IMR-90 (cell line): ENCODE data around the gene OTOA. TPM values are rescaled to one million over a fixed set of nuclear protein-coding genes. Genes with fewer than 3 reads are reported as not detected.

Experiments used
- ATAC-seq: fragments of 200-7000 bp; cut with Tn5 transposase; 2 replicates; pipeline ENCODE4 v1.9.1; 2020; ENCODE audit warnings: low read depth, mild to moderate bottlenecking, moderate library complexity
- BruUV-seq: library from RNA; stranded (reverse); fragments of 400-500 nt; replicated peaks from 2 replicates; lab custom pipeline; 2021; lab: Mats Ljungman, UMichigan
- CTCF ChIA-PET: fragments of 300-600 bp; formaldehyde crosslinking; extraction: SDS; loops from one replicate; lab custom pipeline; 2021; ENCODE audit warnings: antibody characterized with exemption; lab: Yijun Ruan, JAX
- POLR2A ChIA-PET: fragments of 300-600 bp; sonication (Branson Sonifier 250); formaldehyde crosslinking; loops from one replicate; lab custom pipeline; 2022; ENCODE audit warnings: antibody characterized with exemption; ENCODE audit not compliant: unreplicated experiment; lab: Charles Lee
- DNase-seq: peaks from one replicate; pipeline ENCODE4 v3.0.0; 2013
- H2AFZ ChIP-seq: replicated peaks from 2 replicates; pipeline ENCODE3; 2013; ENCODE audit warnings: low read length, mild to moderate bottlenecking; ENCODE audit not compliant: poor library complexity
- H2AK5ac ChIP-seq: 2 replicates; pipeline ENCODE4 v1.6.1; 2013; ENCODE audit warnings: low read depth, low read length, inconsistent platforms
- H2AK9ac ChIP-seq: replicated peaks from 2 replicates; pipeline ENCODE3; 2013; ENCODE audit warnings: mild to moderate bottlenecking, low read depth, low read length, moderate library complexity; ENCODE audit not compliant: poor library complexity
- H2BK120ac ChIP-seq: 2 replicates; pipeline ENCODE4 v1.6.1; 2013; ENCODE audit warnings: low read depth, low read length, inconsistent platforms
- H2BK15ac ChIP-seq: 3 replicates; pipeline ENCODE4 v1.6.1; 2013; ENCODE audit warnings: low read depth, low read length, inconsistent platforms
- H2BK20ac ChIP-seq: 2 replicates; pipeline ENCODE4 v1.6.1; 2013; ENCODE audit warnings: low read depth, mild to moderate bottlenecking, inconsistent platforms, low read length, moderate library complexity
- H2BK5ac ChIP-seq: 2 replicates; pipeline ENCODE4 v1.6.1; 2013; ENCODE audit warnings: mild to moderate bottlenecking, low read depth, low read length, inconsistent platforms; ENCODE audit not compliant: poor library complexity, severe bottlenecking
- H3K14ac ChIP-seq: replicated peaks from 2 replicates; pipeline ENCODE4 v1.6.1; 2013; ENCODE audit warnings: low read depth, low read length, inconsistent platforms
- H3K18ac ChIP-seq: 2 replicates; pipeline ENCODE4 v1.6.1; 2013; ENCODE audit warnings: low read depth, low read length, control low read depth
- H3K23ac ChIP-seq: 2 replicates; pipeline ENCODE4 v1.6.1; 2013; ENCODE audit warnings: low read depth, low read length, inconsistent platforms
- H3K27ac ChIP-seq: 2 replicates; pipeline ENCODE4 v1.5.1; 2013; ENCODE audit warnings: mild to moderate bottlenecking, control low read depth, low read length; ENCODE audit not compliant: insufficient read depth
- H3K27me3 ChIP-seq: 2 replicates; pipeline ENCODE4 v1.6.1; 2013; ENCODE audit warnings: low read length; ENCODE audit not compliant: control insufficient read depth, insufficient read depth
- H3K36me3 ChIP-seq: 2 replicates; pipeline ENCODE4 v1.6.1; 2013; ENCODE audit warnings: low read length, mixed read lengths; ENCODE audit not compliant: control insufficient read depth, insufficient read depth
- H3K4ac ChIP-seq: 2 replicates; pipeline ENCODE4 v1.6.1; 2013; ENCODE audit warnings: low read depth, low read length, inconsistent platforms
- H3K4me1 ChIP-seq: 2 replicates; pipeline ENCODE4 v1.6.1; 2013; ENCODE audit warnings: low read length, mixed read lengths; ENCODE audit not compliant: control insufficient read depth, insufficient read depth
- H3K4me2 ChIP-seq: 2 replicates; pipeline ENCODE4 v1.6.1; 2013; ENCODE audit warnings: low read depth, mild to moderate bottlenecking, control low read depth, low read length, moderate library complexity
- H3K4me3 ChIP-seq: 2 replicates; pipeline ENCODE4 v1.5.1; 2013; ENCODE audit warnings: low read depth, mild to moderate bottlenecking, control low read depth, low read length, moderate library complexity; ENCODE audit not compliant: insufficient read depth
- H3K56ac ChIP-seq: 2 replicates; pipeline ENCODE4 v1.6.1; 2013; ENCODE audit warnings: low read length, inconsistent platforms; ENCODE audit not compliant: insufficient read depth; ENCODE audit errors: extremely low read depth
- H3K79me1 ChIP-seq, 2 experiments: 2 replicates each; pipeline ENCODE4 v1.6.1; 2013; ENCODE audit warnings: low read length in 2 of 2, inconsistent platforms in 1 of 2, low read depth in 1 of 2
- H3K9ac ChIP-seq: 2 replicates; pipeline ENCODE4 v1.6.1; 2013; ENCODE audit warnings: low read depth, low read length, control low read depth
- H3K9me1 ChIP-seq: 2 replicates; pipeline ENCODE4 v1.6.1; 2013; ENCODE audit warnings: low read length, inconsistent platforms; ENCODE audit not compliant: insufficient read depth
- H3K9me3 ChIP-seq: 2 replicates; pipeline ENCODE4 v1.6.1; 2013; ENCODE audit warnings: low read length; ENCODE audit not compliant: control insufficient read depth, insufficient read depth
- H4K20me1 ChIP-seq: 2 replicates; pipeline ENCODE4 v1.6.1; 2013; ENCODE audit warnings: low read length, inconsistent platforms; ENCODE audit not compliant: insufficient read depth
- H4K5ac ChIP-seq: 2 replicates; pipeline ENCODE4 v1.6.1; 2013; ENCODE audit warnings: mild to moderate bottlenecking, low read depth, low read length, control low read depth
- H4K8ac ChIP-seq, 2 experiments: 2 replicates each; pipeline ENCODE4 v1.6.1; 2013; ENCODE audit warnings: low read depth in 2 of 2, low read length in 2 of 2, control low read depth in 1 of 2, inconsistent platforms in 1 of 2
- H4K91ac ChIP-seq: 2 replicates; pipeline ENCODE4 v1.6.1; 2013; ENCODE audit warnings: low read depth, low read length, inconsistent platforms; ENCODE audit not compliant: insufficient read depth
- BHLHE40 ChIP-seq: fragments of 150-350 bp; IDR thresholded peaks from 2 replicates; pipeline ENCODE4 v1.6.1; 2016; ENCODE audit warnings: mild to moderate bottlenecking, low read depth, low read length
- CEBPB ChIP-seq: IDR thresholded peaks from 2 replicates; pipeline ENCODE4 v1.6.1; 2012; ENCODE audit warnings: low read depth, low read length, improper control_type of control experiment
- CHD1 ChIP-seq: IDR thresholded peaks from 2 replicates; pipeline ENCODE4 v1.6.1; 2012; ENCODE audit warnings: low read depth, low read length, improper control_type of control experiment
- FOS ChIP-seq: fragments of 150-350 bp; IDR thresholded peaks from 2 replicates; pipeline ENCODE4 v1.6.1; 2016; ENCODE audit warnings: low read depth, low read length
- MAFK ChIP-seq: IDR thresholded peaks from 2 replicates; pipeline ENCODE4 v1.6.1; 2012; ENCODE audit warnings: low read depth, low read length, improper control_type of control experiment
- MAZ ChIP-seq: IDR thresholded peaks from 2 replicates; pipeline ENCODE4 v1.6.1; 2012; ENCODE audit warnings: low read depth, mild to moderate bottlenecking, low read length, improper control_type of control experiment, moderate library complexity, borderline replicate concordance
- MXI1 ChIP-seq: IDR thresholded peaks from 2 replicates; pipeline ENCODE4 v1.6.1; 2012; ENCODE audit warnings: low read depth, mild to moderate bottlenecking, low read length, moderate library complexity, borderline replicate concordance
- NFE2L2 ChIP-seq: fragments of 150-350 bp; IDR thresholded peaks from 2 replicates; pipeline ENCODE4 v1.6.1; 2016; ENCODE audit warnings: low read depth, mild to moderate bottlenecking, low read length
- POLR2A ChIP-seq: IDR thresholded peaks from 2 replicates; pipeline ENCODE4 v1.6.1; 2012; ENCODE audit warnings: mild to moderate bottlenecking, low read depth, low read length
- RAD21 ChIP-seq: IDR thresholded peaks from 2 replicates; pipeline ENCODE4 v1.6.1; 2012; ENCODE audit warnings: low read length, improper control_type of control experiment
- RCOR1 ChIP-seq: IDR thresholded peaks from 2 replicates; pipeline ENCODE4 v1.6.1; 2012; ENCODE audit warnings: mild to moderate bottlenecking, low read length, improper control_type of control experiment; ENCODE audit not compliant: insufficient replicate concordance
- RFX5 ChIP-seq: IDR thresholded peaks from 2 replicates; pipeline ENCODE4 v1.8.0; 2012; ENCODE audit warnings: low read depth, mild to moderate bottlenecking, low read length, moderate library complexity
- SMC3 ChIP-seq: fragments of 150-350 bp; IDR thresholded peaks from 2 replicates; pipeline ENCODE4 v1.6.1; 2016; ENCODE audit warnings: low read depth, mild to moderate bottlenecking, antibody characterized with exemption, low read length, moderate library complexity
- WGBS, 2 experiments: methylation state at CpG; one replicate each; pipeline versions ENCODE4 v1.1.5 to v1.1.7; 2013; ENCODE audit warnings: missing lambda C conversion rate in 2 of 2; ENCODE audit not compliant: insufficient read length in 1 of 2; ENCODE audit errors: extremely low coverage in 2 of 2; 5-methylcytosine and 5-hydroxymethylcytosine counted together
- dilution Hi-C: fragments of 300-500 bp; cut with HindIII; formaldehyde crosslinking; loops from one replicate; pipeline ENCODE4 v1.14.3; 2018; ENCODE audit warnings: low sequenced_read_pairs; ENCODE audit not compliant: unreplicated experiment
- in situ Hi-C: fragments of 300-500 bp; cut with MboI; formaldehyde crosslinking; loops from 3 replicates; pipeline ENCODE4 v1.14.3; 2019; ENCODE audit warnings: low sequenced_read_pairs, inconsistent platforms, mixed read lengths
- intact Hi-C: fragments of 100-400 bp; cut with micrococcal nuclease; formaldehyde crosslinking; loops from 2 replicates; pipeline ENCODE4 v1.10.0; 2022
- polyA plus RNA-seq, 3 experiments: library from polyadenylated mRNA; depleted of rRNA; stranded (reverse); fragments of >200 nt; gene quantifications; 2 replicates each; pipeline ENCODE4 v1.2.3, GENCODE V29; 2012; ENCODE audit warnings: low replicate concordance in 1 of 3
- total RNA-seq: library from RNA; depleted of rRNA; stranded (reverse); fragments of >200 nt; gene quantifications from 2 replicates; pipeline ENCODE4 v1.2.3, GENCODE V29; 2012
- TF ChIP-seq, protein P1 (sequence below): fragments of 150-350 bp; IDR thresholded peaks from 2 replicates; pipeline ENCODE4 v1.6.1; 2017; ENCODE audit warnings: mild to moderate bottlenecking, antibody characterized with exemption, low read length, low read depth
- TF ChIP-seq, protein P2 (sequence below): fragments of 150-350 bp; IDR thresholded peaks from 2 replicates; pipeline ENCODE4 v1.6.1; 2016; ENCODE audit warnings: low read depth, mild to moderate bottlenecking, low read length, moderate library complexity, borderline replicate concordance
- TF ChIP-seq, protein P3 (sequence below): conservative IDR thresholded peaks from 2 replicates; pipeline ENCODE4 v1.5.1; 2012; ENCODE audit warnings: mild to moderate bottlenecking, low read depth, low read length, improper control_type of control experiment

The OTOA gene
- total and polyA plus RNA-seq, 2 of the 4 experiments (the other 2 are of a cell fraction): 0.02 TPM; not detected in 1

DNA sequence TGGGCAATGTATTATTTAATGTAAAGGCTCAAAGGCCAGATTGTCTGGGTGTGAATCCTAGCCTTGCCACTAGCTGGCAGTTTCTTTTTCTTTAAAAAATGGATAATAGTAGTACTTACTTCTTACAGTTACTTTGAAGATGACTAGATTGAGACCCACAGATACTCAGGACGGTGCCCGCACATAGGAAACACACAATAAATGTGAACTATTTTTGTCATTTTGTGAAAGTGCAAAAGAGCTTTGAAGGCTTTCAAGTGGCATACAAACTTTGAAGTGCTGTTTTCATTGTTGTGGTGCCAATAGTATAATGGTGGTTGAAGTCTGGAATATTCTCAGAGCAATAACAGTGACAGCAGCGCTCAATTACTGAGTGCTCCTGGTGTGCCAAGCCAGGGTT is 63.6 kb downstream of the OTOA start:
- Histone ChIP-seq H3K9me3 (no peaks in the 10 kb centered on the region), H2AFZ (no peak overlapping the region), H4K20me1 (no peaks in the 10 kb centered on the region), H3K56ac (no peak overlapping the region), H3K4me1 (no peaks in the 10 kb centered on the region), H2BK20ac (no peak overlapping the region), H3K36me3 (no peaks in the 10 kb centered on the region), H3K9me1 (no peaks in the 10 kb centered on the region), H2BK15ac (no peak overlapping the region), H4K5ac (no peak overlapping the region), H2AK5ac (no peak overlapping the region), H4K91ac (no peak overlapping the region), H3K9ac (no peak overlapping the region), H3K79me1 (no peaks in the 10 kb centered on the region), H3K27me3 (peaks cover 2% of the 10 kb centered on the region), H3K18ac (no peak overlapping the region), H3K23ac (no peak overlapping the region), H3K14ac (no peak overlapping the region), H2BK5ac (no peak overlapping the region), H3K27ac (no peak overlapping the region), H2BK120ac (no peak overlapping the region), H3K4ac (no peak overlapping the region), H4K8ac (no peak overlapping the region), H2AK9ac (no peak overlapping the region), H3K4me3 (no peak overlapping the region), H3K4me2 (no peak overlapping the region)
- in situ Hi-C loops (loop anchor here (10.0 kb wide), 1 partner anchor 53 kb away; no protein-coding TSS in a partner anchor), dilution Hi-C loops (no loop called here), intact Hi-C loops (no loop called here)
- ATAC-seq: no peak
- no peak for DNase-seq
- ChIA-PET CTCF (no interaction called here), POLR2A (no interaction called here)
- BruUV-seq: no TSS peak
- 64% methylated on average over 1 of the region's 3 CpGs; no CpG with 5 or more reads in 1 of the 2 experiments for WGBS, 2 experiments
- no peak for TF ChIP-seq RFX5
- TF ChIP-seq MAFK: no peak
- TF ChIP-seq, protein P1, sequence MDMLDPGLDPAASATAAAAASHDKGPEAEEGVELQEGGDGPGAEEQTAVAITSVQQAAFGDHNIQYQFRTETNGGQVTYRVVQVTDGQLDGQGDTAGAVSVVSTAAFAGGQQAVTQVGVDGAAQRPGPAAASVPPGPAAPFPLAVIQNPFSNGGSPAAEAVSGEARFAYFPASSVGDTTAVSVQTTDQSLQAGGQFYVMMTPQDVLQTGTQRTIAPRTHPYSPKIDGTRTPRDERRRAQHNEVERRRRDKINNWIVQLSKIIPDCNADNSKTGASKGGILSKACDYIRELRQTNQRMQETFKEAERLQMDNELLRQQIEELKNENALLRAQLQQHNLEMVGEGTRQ: no peak
- no peak for TF ChIP-seq RAD21
- TF ChIP-seq NFE2L2: no peak
- no peak for TF ChIP-seq CHD1
- no peak for TF ChIP-seq MAZ
- TF ChIP-seq, protein P2, sequence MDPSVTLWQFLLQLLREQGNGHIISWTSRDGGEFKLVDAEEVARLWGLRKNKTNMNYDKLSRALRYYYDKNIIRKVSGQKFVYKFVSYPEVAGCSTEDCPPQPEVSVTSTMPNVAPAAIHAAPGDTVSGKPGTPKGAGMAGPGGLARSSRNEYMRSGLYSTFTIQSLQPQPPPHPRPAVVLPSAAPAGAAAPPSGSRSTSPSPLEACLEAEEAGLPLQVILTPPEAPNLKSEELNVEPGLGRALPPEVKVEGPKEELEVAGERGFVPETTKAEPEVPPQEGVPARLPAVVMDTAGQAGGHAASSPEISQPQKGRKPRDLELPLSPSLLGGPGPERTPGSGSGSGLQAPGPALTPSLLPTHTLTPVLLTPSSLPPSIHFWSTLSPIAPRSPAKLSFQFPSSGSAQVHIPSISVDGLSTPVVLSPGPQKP: no peak
- no peak for TF ChIP-seq RCOR1
- TF ChIP-seq POLR2A: no peak
- no peak for TF ChIP-seq FOS
- TF ChIP-seq BHLHE40: no peak
- TF ChIP-seq CEBPB: no peak
- no peak for TF ChIP-seq MXI1
- TF ChIP-seq, protein P3, sequence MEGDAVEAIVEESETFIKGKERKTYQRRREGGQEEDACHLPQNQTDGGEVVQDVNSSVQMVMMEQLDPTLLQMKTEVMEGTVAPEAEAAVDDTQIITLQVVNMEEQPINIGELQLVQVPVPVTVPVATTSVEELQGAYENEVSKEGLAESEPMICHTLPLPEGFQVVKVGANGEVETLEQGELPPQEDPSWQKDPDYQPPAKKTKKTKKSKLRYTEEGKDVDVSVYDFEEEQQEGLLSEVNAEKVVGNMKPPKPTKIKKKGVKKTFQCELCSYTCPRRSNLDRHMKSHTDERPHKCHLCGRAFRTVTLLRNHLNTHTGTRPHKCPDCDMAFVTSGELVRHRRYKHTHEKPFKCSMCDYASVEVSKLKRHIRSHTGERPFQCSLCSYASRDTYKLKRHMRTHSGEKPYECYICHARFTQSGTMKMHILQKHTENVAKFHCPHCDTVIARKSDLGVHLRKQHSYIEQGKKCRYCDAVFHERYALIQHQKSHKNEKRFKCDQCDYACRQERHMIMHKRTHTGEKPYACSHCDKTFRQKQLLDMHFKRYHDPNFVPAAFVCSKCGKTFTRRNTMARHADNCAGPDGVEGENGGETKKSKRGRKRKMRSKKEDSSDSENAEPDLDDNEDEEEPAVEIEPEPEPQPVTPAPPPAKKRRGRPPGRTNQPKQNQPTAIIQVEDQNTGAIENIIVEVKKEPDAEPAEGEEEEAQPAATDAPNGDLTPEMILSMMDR: no peak
- no peak for TF ChIP-seq SMC3
